Measurements from ENCODE around the gene DIP2B.
"Not testable (repeated sequence)": the region's sequence is repeated elsewhere in the genome, so short reads cannot be mapped to it uniquely, and the experiment has no call there.

Gene DIP2B

GRCh38 chr12:50681064-50681463 lies 176.3 kb downstream of the DIP2B start:
- DNase-seq (ENCODE audit: low spot score), result not testable (repeated sequence)

- DNase-seq (ENCODE audit: low spot score), result no peak
Measured at GRCh38 chr12:50685641-50686040, 180.9 kb downstream of the DIP2B start.

GRCh38 chr12:50686406-50686805 lies 181.6 kb downstream of the DIP2B start:
- no peak for DNase-seq (ENCODE audit: low spot score)

- DNase-seq (ENCODE audit: low spot score), result no peak
Measured at GRCh38 chr12:50686976-50687375, 182.2 kb downstream of the DIP2B start.

GRCh38 chr12:50689437-50689836 lies 184.7 kb downstream of the DIP2B start:
- DNase-seq (ENCODE audit: low spot score), result no peak

GRCh38 chr12:50690925-50691324 lies 186.1 kb downstream of the DIP2B start:
- DNase-seq (ENCODE audit: low spot score), result peak; percentile 10

- DNase-seq (ENCODE audit: low spot score), result no peak
Measured at GRCh38 chr12:50695961-50696360, 191.2 kb downstream of the DIP2B start.

- no peak for DNase-seq (ENCODE audit: low spot score)
Measured at GRCh38 chr12:50696931-50697330, 192.1 kb downstream of the DIP2B start.

- DNase-seq (ENCODE audit: low spot score), result no peak
Measured at GRCh38 chr12:50699154-50699553, 194.4 kb downstream of the DIP2B start.

GRCh38 chr12:50699940-50700339 lies 195.2 kb downstream of the DIP2B start:
- DNase-seq (ENCODE audit: low spot score), result no peak

GRCh38 chr12:50706606-50707005 lies 201.8 kb downstream of the DIP2B start:
- no peak for DNase-seq (ENCODE audit: low spot score)

- DNase-seq (ENCODE audit: low spot score), result no peak
Measured at GRCh38 chr12:50707396-50707795, 202.6 kb downstream of the DIP2B start.

GRCh38 chr12:50708631-50709030 lies 203.8 kb downstream of the DIP2B start:
- DNase-seq (ENCODE audit: low spot score), result no peak

- no peak for DNase-seq (ENCODE audit: low spot score)
Measured at GRCh38 chr12:50711121-50711520, 206.3 kb downstream of the DIP2B start.

GRCh38 chr12:50715174-50715573 lies 210.4 kb downstream of the DIP2B start:
- DNase-seq (ENCODE audit: low spot score), result no peak

GRCh38 chr12:50718760-50719159 lies 214.0 kb downstream of the DIP2B start:
- DNase-seq (ENCODE audit: low spot score), result no peak

GRCh38 chr12:50720085-50720484 lies 215.3 kb downstream of the DIP2B start:
- no peak for DNase-seq (ENCODE audit: low spot score)

- DNase-seq (ENCODE audit: low spot score), result no peak
Measured at GRCh38 chr12:50720501-50720900, 215.7 kb downstream of the DIP2B start.

GRCh38 chr12:50723865-50724264 lies 219.1 kb downstream of the DIP2B start:
- no peak for DNase-seq (ENCODE audit: low spot score)

- DNase-seq (ENCODE audit: low spot score), result no peak
Measured at GRCh38 chr12:50725011-50725942, 220.5 kb downstream of the DIP2B start.

- no peak for DNase-seq (ENCODE audit: low spot score)
Measured at GRCh38 chr12:50727466-50727865, 222.7 kb downstream of the DIP2B start.

GRCh38 chr12:50728417-50728816 lies 223.6 kb downstream of the DIP2B start:
- no peak for DNase-seq (ENCODE audit: low spot score)

- DNase-seq (ENCODE audit: low spot score), result no peak
Measured at GRCh38 chr12:50728841-50729240, 224.1 kb downstream of the DIP2B start.

GRCh38 chr12:50732591-50732990 lies 227.8 kb downstream of the DIP2B start:
- DNase-seq (ENCODE audit: low spot score), result no peak
